H9 (cell line): Measurements from ENCODE around the gene MYL10. TPM values are rescaled to one million over a fixed set of nuclear protein-coding genes. Genes with fewer than 3 reads are reported as not detected.
"Not testable (repeated sequence)": the region's sequence is repeated elsewhere in the genome, so short reads cannot be mapped to it uniquely, and the experiment has no call there.

Source experiments
- DNase-seq: peaks from one replicate; pipeline ENCODE4 v3.0.0-alpha.2; 2017
- H2AFZ ChIP-seq: one replicate; pipeline ENCODE4 v1.6.1; 2013; ENCODE audit warnings: mild to moderate bottlenecking, low read length, control low read depth, moderate library complexity
- H2AK5ac ChIP-seq: 2 replicates; pipeline ENCODE4 v1.6.1; 2013; ENCODE audit warnings: low read length, control low read depth, mixed read lengths; ENCODE audit not compliant: insufficient read length
- H2BK120ac ChIP-seq: one replicate; pipeline ENCODE4 v1.6.1; 2013; ENCODE audit warnings: low read depth, mild to moderate bottlenecking, low read length, control low read depth, inconsistent platforms; ENCODE audit not compliant: poor library complexity, severe bottlenecking
- H2BK12ac ChIP-seq: 2 replicates; pipeline ENCODE4 v1.6.1; 2013; ENCODE audit warnings: low read length, control low read depth, mixed read lengths, low read depth; ENCODE audit not compliant: insufficient read length
- H2BK15ac ChIP-seq: 2 replicates; pipeline ENCODE4 v1.6.1; 2013; ENCODE audit warnings: low read depth, low read length, control low read depth
- H2BK20ac ChIP-seq: one replicate; pipeline ENCODE4 v1.6.1; 2013; ENCODE audit warnings: low read depth, mild to moderate bottlenecking, low read length, control low read depth, inconsistent platforms; ENCODE audit not compliant: poor library complexity, severe bottlenecking
- H2BK5ac ChIP-seq: 2 replicates; pipeline ENCODE4 v1.6.1; 2013; ENCODE audit warnings: low read length, control low read depth, mixed read lengths; ENCODE audit not compliant: insufficient read length
- H3K14ac ChIP-seq: 2 replicates; pipeline ENCODE4 v1.6.1; 2013; ENCODE audit warnings: low read length, control low read depth; ENCODE audit not compliant: insufficient read depth
- H3K18ac ChIP-seq: 2 replicates; pipeline ENCODE4 v1.6.1; 2013; ENCODE audit warnings: low read depth, mild to moderate bottlenecking, mixed read lengths, low read length, control low read depth; ENCODE audit not compliant: insufficient read length
- H3K23ac ChIP-seq: 2 replicates; pipeline ENCODE4 v1.6.1; 2013; ENCODE audit warnings: low read length, control low read depth, mixed read lengths, low read depth; ENCODE audit not compliant: insufficient read length
- H3K23me2 ChIP-seq: 2 replicates; pipeline ENCODE4 v1.6.1; 2013; ENCODE audit warnings: low read depth, mild to moderate bottlenecking, mixed read lengths, low read length, control low read depth; ENCODE audit not compliant: insufficient read length, poor library complexity, severe bottlenecking
- H3K27ac ChIP-seq: 2 replicates; pipeline ENCODE4 v1.5.1; 2013; ENCODE audit warnings: low read length, control low read depth, mixed read lengths, low read depth; ENCODE audit not compliant: insufficient read length
- H3K27me3 ChIP-seq: 2 replicates; pipeline ENCODE4 v1.6.1; 2013; ENCODE audit warnings: low read length, control low read depth, inconsistent platforms; ENCODE audit not compliant: insufficient read depth
- H3K4ac ChIP-seq: 2 replicates; pipeline ENCODE4 v1.6.1; 2013; ENCODE audit warnings: low read depth, mild to moderate bottlenecking, control low read depth, inconsistent platforms, low read length, moderate library complexity
- H3K4me1 ChIP-seq: 2 replicates; pipeline ENCODE4 v1.6.1; 2013; ENCODE audit warnings: low read length, control low read depth, inconsistent platforms; ENCODE audit not compliant: insufficient read depth
- H3K4me2 ChIP-seq: 2 replicates; pipeline ENCODE4 v1.6.1; 2013; ENCODE audit warnings: low read length, control low read depth, mixed read lengths; ENCODE audit not compliant: insufficient read length, insufficient read depth
- H3K56ac ChIP-seq: 2 replicates; pipeline ENCODE4 v1.6.1; 2013; ENCODE audit warnings: low read depth, mild to moderate bottlenecking, mixed read lengths, low read length, control low read depth; ENCODE audit not compliant: insufficient read length
- H3K79me1 ChIP-seq: 2 replicates; pipeline ENCODE4 v1.6.1; 2013; ENCODE audit warnings: low read depth, mild to moderate bottlenecking, moderate library complexity, low read length, control low read depth, inconsistent platforms; ENCODE audit not compliant: insufficient read depth, poor library complexity, severe bottlenecking
- H3K79me2 ChIP-seq: 2 replicates; pipeline ENCODE4 v1.6.1; 2013; ENCODE audit warnings: low read length, control low read depth, inconsistent platforms; ENCODE audit not compliant: insufficient read depth
- H3K9ac ChIP-seq: 2 replicates; pipeline ENCODE4 v1.6.1; 2013; ENCODE audit warnings: low read length, control low read depth, mixed read lengths; ENCODE audit not compliant: insufficient read length; ENCODE audit errors: extremely low read depth
- H3K9me3 ChIP-seq: one replicate; pipeline ENCODE4 v1.6.1; 2013; ENCODE audit warnings: low read depth, low read length, inconsistent platforms; ENCODE audit not compliant: control insufficient read depth
- H3T11ph ChIP-seq: one replicate; pipeline ENCODE4 v1.6.1; 2013; ENCODE audit warnings: mild to moderate bottlenecking, low read length, control low read depth, inconsistent platforms
- H4K20me1 ChIP-seq: one replicate; pipeline ENCODE4 v1.6.1; 2013; ENCODE audit not compliant: control insufficient read depth, insufficient read length, insufficient read depth
- H4K5ac ChIP-seq: 2 replicates; pipeline ENCODE4 v1.6.1; 2013; ENCODE audit warnings: low read depth, mild to moderate bottlenecking, mixed read lengths, low read length, control low read depth; ENCODE audit not compliant: insufficient read length
- H4K8ac ChIP-seq: replicated peaks from 2 replicates; pipeline ENCODE4 v1.6.1; 2013; ENCODE audit warnings: low read length, control low read depth, mixed read lengths, low read depth; ENCODE audit not compliant: insufficient read length
- H4K91ac ChIP-seq: 2 replicates; pipeline ENCODE4 v1.6.1; 2013; ENCODE audit warnings: low read depth, mild to moderate bottlenecking, moderate library complexity, mixed read lengths, low read length, control low read depth; ENCODE audit not compliant: insufficient read length
- H3K27ac Mint-ChIP-seq, 3 experiments: 2 replicates in 2 of 3; 3 replicates in 1 of 3; pipeline ENCODE4 v1.8.0; 2020 to 2021; ENCODE audit warnings: mixed read lengths in 3 of 3, mild to moderate bottlenecking in 1 of 3, moderate library complexity in 1 of 3
- H3K27me3 Mint-ChIP-seq: 2 replicates; pipeline ENCODE4 v1.8.0; 2021; ENCODE audit warnings: low read depth, mild to moderate bottlenecking, moderate library complexity, mixed read lengths
- H3K36me3 Mint-ChIP-seq, 3 experiments: 2 replicates in 2 of 3; 3 replicates in 1 of 3; pipeline ENCODE4 v1.8.0; 2020 to 2021; ENCODE audit warnings: low read depth in 3 of 3, mixed read lengths in 3 of 3; ENCODE audit not compliant: insufficient read depth in 1 of 3
- H3K4me1 Mint-ChIP-seq, 2 experiments: 2 replicates each; pipeline ENCODE4 v1.8.0; 2020; ENCODE audit warnings: mixed read lengths in 2 of 2
- H3K4me3 Mint-ChIP-seq, 2 experiments: 2 replicates in 1 of 2; 3 replicates in 1 of 2; pipeline ENCODE4 v1.8.0; 2020 to 2021; ENCODE audit warnings: mild to moderate bottlenecking in 2 of 2, mixed read lengths in 2 of 2, moderate library complexity in 1 of 2
- H3K9me3 Mint-ChIP-seq, 2 experiments: 2 replicates in 1 of 2; 3 replicates in 1 of 2; pipeline ENCODE4 v1.8.0; 2020; ENCODE audit warnings: mild to moderate bottlenecking in 2 of 2, mixed read lengths in 2 of 2, moderate library complexity in 1 of 2
- WGBS: extraction: QIAGEN DNeasy Blood & Tissue Kit; methylation state at CpG from one replicate; pipeline ENCODE4 v1.1.7; 2013; ENCODE audit warnings: missing lambda C conversion rate, low lambda C conversion rate, mixed read lengths; ENCODE audit not compliant: insufficient read length; ENCODE audit errors: extremely low coverage; 5-methylcytosine and 5-hydroxymethylcytosine counted together
- total RNA-seq: library from RNA; stranded (reverse); gene quantifications from 2 replicates; pipeline ENCODE4 v1.2.1, GENCODE V29; 2021
- TF ChIP-seq, protein P1 (sequence below): fragments of 200-600 bp; sonication (generic); conservative IDR thresholded peaks from 3 replicates; pipeline ENCODE4 v1.8.0; 2021; ENCODE audit warnings: antibody characterized with exemption, mild to moderate bottlenecking

Gene MYL10
- total RNA-seq, 1 experiment from 2014 or later = 0.50 TPM

DNA sequence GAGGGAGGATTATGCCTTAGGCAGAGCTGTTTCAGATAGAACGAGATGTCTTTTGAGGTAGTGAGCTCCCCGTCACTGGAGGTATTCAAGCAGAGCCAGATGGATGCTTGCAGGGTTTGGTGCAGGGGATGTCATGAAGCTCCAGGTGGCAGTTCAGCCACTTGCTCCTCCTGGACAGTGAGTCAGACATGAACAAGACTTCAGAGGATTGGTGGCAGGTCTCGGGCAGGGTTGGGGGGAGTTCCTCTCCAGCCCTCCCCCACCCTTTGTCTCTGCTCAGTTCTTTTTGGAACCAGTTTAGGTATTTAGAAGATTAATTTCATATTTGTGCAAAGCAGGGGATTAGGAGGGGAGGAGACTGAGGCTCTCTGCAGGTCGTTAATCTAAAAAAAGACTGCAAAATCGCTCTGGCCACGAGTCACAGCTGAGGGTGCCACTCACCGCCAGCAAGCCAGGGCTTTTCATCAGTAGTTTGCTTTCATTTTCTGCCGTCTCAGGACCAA, 21.5 kb upstream of the MYL10 start:
- Mint-ChIP-seq H3K36me3 (no peaks in the 10 kb centered on the region), H3K27me3 (peaks cover 1% of the 10 kb centered on the region), H3K27ac (no peak overlapping the region), H3K9me3 (no peaks in the 10 kb centered on the region; a peak in 1 of 5 replicates), H3K4me1 (peaks cover 0 to 8% of the 10 kb centered on the region in 2 experiments; a peak in 2 of 4 replicates), H3K4me3 (no peak overlapping the region)
- Histone ChIP-seq H3K23me2 (no peaks in the 10 kb centered on the region), H4K20me1 (no peaks in the 10 kb centered on the region), H3K18ac (no peak overlapping the region), H2AFZ (no peak overlapping the region), H2BK5ac (no peak overlapping the region), H4K5ac (no peak overlapping the region), H4K91ac (no peak overlapping the region), H3K27ac (no peak overlapping the region), H3T11ph (no peak overlapping the region), H2AK5ac (no peak overlapping the region), H2BK20ac (no peak overlapping the region), H3K9ac (no peak overlapping the region), H3K9me3 (no peaks in the 10 kb centered on the region), H3K14ac (no peak overlapping the region), H2BK15ac (no peak overlapping the region), H3K79me2 (no peaks in the 10 kb centered on the region), H3K79me1 (no peaks in the 10 kb centered on the region), H2BK120ac (no peak overlapping the region), H4K8ac (no peak overlapping the region), H3K4me1 (no peaks in the 10 kb centered on the region), H3K56ac (no peak overlapping the region), H3K4ac (no peak overlapping the region), H2BK12ac (no peak overlapping the region), H3K27me3 (no peaks in the 10 kb centered on the region), H3K23ac (no peak overlapping the region), H3K4me2 (no peak overlapping the region)
- DNase-seq = no peak
- TF ChIP-seq, protein P1, sequence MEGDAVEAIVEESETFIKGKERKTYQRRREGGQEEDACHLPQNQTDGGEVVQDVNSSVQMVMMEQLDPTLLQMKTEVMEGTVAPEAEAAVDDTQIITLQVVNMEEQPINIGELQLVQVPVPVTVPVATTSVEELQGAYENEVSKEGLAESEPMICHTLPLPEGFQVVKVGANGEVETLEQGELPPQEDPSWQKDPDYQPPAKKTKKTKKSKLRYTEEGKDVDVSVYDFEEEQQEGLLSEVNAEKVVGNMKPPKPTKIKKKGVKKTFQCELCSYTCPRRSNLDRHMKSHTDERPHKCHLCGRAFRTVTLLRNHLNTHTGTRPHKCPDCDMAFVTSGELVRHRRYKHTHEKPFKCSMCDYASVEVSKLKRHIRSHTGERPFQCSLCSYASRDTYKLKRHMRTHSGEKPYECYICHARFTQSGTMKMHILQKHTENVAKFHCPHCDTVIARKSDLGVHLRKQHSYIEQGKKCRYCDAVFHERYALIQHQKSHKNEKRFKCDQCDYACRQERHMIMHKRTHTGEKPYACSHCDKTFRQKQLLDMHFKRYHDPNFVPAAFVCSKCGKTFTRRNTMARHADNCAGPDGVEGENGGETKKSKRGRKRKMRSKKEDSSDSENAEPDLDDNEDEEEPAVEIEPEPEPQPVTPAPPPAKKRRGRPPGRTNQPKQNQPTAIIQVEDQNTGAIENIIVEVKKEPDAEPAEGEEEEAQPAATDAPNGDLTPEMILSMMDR = no peak
- WGBS = no CpG with 5 or more reads among the region's 8 CpGs

DNA sequence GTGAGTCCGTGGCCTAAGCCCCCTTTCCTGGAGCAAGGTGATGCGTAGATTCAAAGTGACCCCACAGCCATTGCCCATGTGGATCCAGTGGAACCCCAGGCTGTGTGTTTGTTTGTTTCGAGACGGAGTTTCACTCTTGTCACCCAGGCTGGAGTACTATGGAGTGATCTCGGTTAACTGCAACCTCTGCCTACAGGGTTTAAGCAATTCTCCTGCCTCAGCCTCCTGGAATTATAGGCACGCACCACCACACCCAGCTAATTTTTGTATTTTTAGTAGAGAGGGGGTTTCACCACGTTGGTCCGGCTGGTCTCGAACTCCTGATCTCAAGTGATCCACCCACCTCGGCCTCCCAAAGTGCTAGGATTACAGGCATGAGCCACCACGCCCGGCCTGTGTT, 18.8 kb upstream of the MYL10 start:
- not testable (repeated sequence) for H3K23ac ChIP-seq, H3K79me2 ChIP-seq, H3K14ac ChIP-seq, H3K36me3 Mint-ChIP-seq, H4K5ac ChIP-seq, H3K18ac ChIP-seq, H3K56ac ChIP-seq, H2BK20ac ChIP-seq, H3K4ac ChIP-seq, H3K23me2 ChIP-seq, H2BK12ac ChIP-seq, H2AFZ ChIP-seq, H2BK15ac ChIP-seq, H3T11ph ChIP-seq, H4K20me1 ChIP-seq, DNase-seq, H3K9me3 Mint-ChIP-seq, H3K4me3 Mint-ChIP-seq, H3K27me3 ChIP-seq, H3K9ac ChIP-seq, H2BK120ac ChIP-seq, H2BK5ac ChIP-seq, H3K79me1 ChIP-seq, H3K27me3 Mint-ChIP-seq, H3K9me3 ChIP-seq, H2AK5ac ChIP-seq, H4K8ac ChIP-seq, H3K4me1 ChIP-seq, H3K4me2 ChIP-seq, H3K27ac ChIP-seq, H4K91ac ChIP-seq
- no CpG with 5 or more reads among the region's 12 CpGs for WGBS
- peaks cover 2 to 18% of the 10 kb centered on the region in 2 experiments; a peak in 3 of 4 replicates for H3K4me1 Mint-ChIP-seq
- H3K27ac Mint-ChIP-seq = peak overlapping the region in 1 of 3 experiments; percentile 85; a peak in 1 of 7 replicates
